NCI-H1105 (cell line): ENCODE measurements around the gene C2orf72.

Experiments
- DNase-seq: peaks from one replicate; lab custom pipeline; 2025; lab: John Stamatoyannopoulos, UW

The C2orf72 gene

GRCh38 chr2:231069379-231070054 lies 32.2 kb downstream of the C2orf72 start:
- no peak for DNase-seq

DNA sequence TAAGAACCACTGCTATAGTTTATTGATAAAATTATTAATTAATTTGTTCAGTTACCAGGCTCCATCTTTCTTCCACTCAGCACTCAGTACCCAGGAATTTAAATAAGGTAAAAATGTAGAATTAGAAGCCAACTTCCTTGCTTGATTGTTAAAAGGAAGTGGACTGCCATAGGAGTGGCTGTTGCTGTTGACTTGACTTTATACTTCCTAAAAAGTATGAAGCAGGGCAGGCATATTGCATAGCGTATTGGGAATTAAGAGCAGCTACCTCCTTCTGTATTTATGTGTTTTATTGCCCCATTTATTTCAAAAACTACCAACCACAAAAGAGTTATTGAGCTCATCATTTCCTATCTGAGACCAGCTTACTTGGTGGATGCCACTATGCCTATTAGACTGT lies 47.2 kb downstream of the C2orf72 start:
- no peak for DNase-seq

GRCh38 chr2:231088754-231089153 lies 51.4 kb downstream of the C2orf72 start:
- no peak for DNase-seq

DNA sequence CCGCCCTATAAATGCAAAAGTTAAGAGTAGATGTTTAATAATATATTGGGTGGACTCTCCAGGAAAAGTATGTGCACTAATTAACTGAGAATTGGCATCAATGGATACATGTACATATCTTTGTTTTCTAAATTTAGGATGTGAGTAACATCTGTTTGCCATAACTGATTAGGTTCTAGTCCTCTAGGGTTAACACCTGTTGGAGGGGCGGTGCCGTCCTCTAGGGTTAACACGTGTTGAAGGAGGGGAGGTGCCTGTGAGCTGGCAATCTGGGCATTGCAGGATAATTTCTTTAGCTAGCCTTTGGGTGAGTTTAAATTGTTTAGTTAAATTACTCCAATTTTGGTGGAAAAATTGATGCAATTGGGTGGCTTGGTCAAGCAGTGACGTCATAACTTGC lies 56.6 kb downstream of the C2orf72 start:
- no peak for DNase-seq

- no peak for DNase-seq
Observed at GRCh38 chr2:231094736-231095346, 57.5 kb downstream of the C2orf72 start.
